IPS DF 19.7 (cell line): ENCODE measurements around the gene SAXO1.
"Not testable (repeated sequence)": the region's sequence is repeated elsewhere in the genome, so short reads cannot be mapped to it uniquely, and the experiment has no call there.

Experiments used
- DNase-seq: peaks from one replicate; pipeline ENCODE4 v3.0.0-alpha.2; 2013; ENCODE audit warnings: low read depth, low spot score

The SAXO1 gene

GRCh38 chr9:19033015-19033414, at the start of gene SAXO1:
Gene SAXO1 (minus strand): TSS chr9:19033209. CDS start chr9:19032908, 301 bp downstream.
- no peak for DNase-seq

GRCh38 chr9:19074836-19075235, 41.8 kb upstream of the SAXO1 start:
- no peak for DNase-seq

GRCh38 chr9:19074229-19074628, 41.2 kb upstream of the SAXO1 start:
- no peak for DNase-seq

GRCh38 chr9:19057033-19057432, 24.0 kb upstream of the SAXO1 start:
- DNase-seq: no peak

- DNase-seq: no peak
These were observed 17.9 kb upstream of the SAXO1 start for GRCh38 chr9:19050637-19051591.

- no peak for DNase-seq
These were observed 17.1 kb upstream of the SAXO1 start for GRCh38 chr9:19049917-19050636.

GRCh38 chr9:19048966-19049916, 16.2 kb upstream of the SAXO1 start, which contains the start of gene RRAGA:
Gene RRAGA (plus strand): TSS chr9:19049427. CDS start chr9:19049660, 233 bp downstream.
- peak; percentile 93 for DNase-seq

- no peak for DNase-seq
These were observed 3.6 kb upstream of the SAXO1 start for GRCh38 chr9:19036611-19037010.

GRCh38 chr9:19032406-19032805, 603 bp downstream of the SAXO1 start:
- DNase-seq: no peak

- no peak for DNase-seq
These were observed 2.1 kb downstream of the SAXO1 start for GRCh38 chr9:19030899-19031298.

GRCh38 chr9:19028835-19029451, 4.1 kb downstream of the SAXO1 start:
- DNase-seq: no peak

- no peak for DNase-seq
These were observed 5.2 kb downstream of the SAXO1 start for GRCh38 chr9:19027825-19028224.

GRCh38 chr9:19026375-19026774, 6.6 kb downstream of the SAXO1 start:
- no peak for DNase-seq

GRCh38 chr9:19023078-19023477, 9.9 kb downstream of the SAXO1 start:
- no peak for DNase-seq

GRCh38 chr9:19022206-19022605, 10.8 kb downstream of the SAXO1 start:
- DNase-seq: no peak

- DNase-seq: not testable (repeated sequence)
These were observed 11.4 kb downstream of the SAXO1 start for GRCh38 chr9:19021649-19022048.

- no peak for DNase-seq
These were observed 12.0 kb downstream of the SAXO1 start for GRCh38 chr9:19020886-19021455.

GRCh38 chr9:19018201-19018600, 14.8 kb downstream of the SAXO1 start:
- no peak for DNase-seq

GRCh38 chr9:19009391-19009965, 23.5 kb downstream of the SAXO1 start:
- no peak for DNase-seq

- no peak for DNase-seq
These were observed 32.9 kb downstream of the SAXO1 start for GRCh38 chr9:19000133-19000532.
